HUES64 (cell line): Measurements from ENCODE around the gene CABP5.

Experiments
- H3K27ac ChIP-seq: 2 replicates; pipeline ENCODE4 v1.7.0; 2013; ENCODE audit warnings: low read depth, low read length, inconsistent platforms
- H3K27me3 ChIP-seq: 2 replicates; pipeline ENCODE4 v1.6.1; 2013; ENCODE audit warnings: mild to moderate bottlenecking, low read length; ENCODE audit not compliant: insufficient read depth
- H3K36me3 ChIP-seq: 2 replicates; pipeline ENCODE4 v1.6.1; 2013; ENCODE audit warnings: mild to moderate bottlenecking, low read length; ENCODE audit not compliant: insufficient read depth
- H3K4me1 ChIP-seq: 2 replicates; pipeline ENCODE4 v1.6.1; 2013; ENCODE audit warnings: mild to moderate bottlenecking, low read length, moderate library complexity; ENCODE audit not compliant: insufficient read depth
- H3K4me3 ChIP-seq: 2 replicates; pipeline ENCODE4 v1.5.1; 2013; ENCODE audit warnings: mild to moderate bottlenecking, low read length, moderate library complexity
- H3K9ac ChIP-seq: 2 replicates; pipeline ENCODE4 v1.6.1; 2013; ENCODE audit warnings: mild to moderate bottlenecking, low read depth, low read length
- H3K9me3 ChIP-seq: 2 replicates; pipeline ENCODE4 v1.6.1; 2013; ENCODE audit warnings: low read depth, low read length; ENCODE audit not compliant: insufficient read depth
- WGBS: fragments of 150-250, 120-280 bp; methylation state at CpG from one replicate; pipeline ENCODE4 v1.1.7; 2013; ENCODE audit warnings: missing lambda C conversion rate; 5-methylcytosine and 5-hydroxymethylcytosine counted together

CABP5 gene

GRCh38 chr19:48029431-48029830, 14.4 kb downstream of the CABP5 start:
- no peaks in the 10 kb centered on the region for H3K27me3 ChIP-seq
- H3K9me3 ChIP-seq, result peaks cover 5% of the 10 kb centered on the region; the same call in 1 of the 2 replicates
- H3K9ac ChIP-seq, result no peak overlapping the region
- H3K36me3 ChIP-seq, result no peaks in the 10 kb centered on the region
- no peak overlapping the region for H3K4me3 ChIP-seq
- no peaks in the 10 kb centered on the region for H3K4me1 ChIP-seq
- no peak overlapping the region for H3K27ac ChIP-seq
- WGBS, result 82% methylated on average over 7 of the region's 7 CpGs

DNA sequence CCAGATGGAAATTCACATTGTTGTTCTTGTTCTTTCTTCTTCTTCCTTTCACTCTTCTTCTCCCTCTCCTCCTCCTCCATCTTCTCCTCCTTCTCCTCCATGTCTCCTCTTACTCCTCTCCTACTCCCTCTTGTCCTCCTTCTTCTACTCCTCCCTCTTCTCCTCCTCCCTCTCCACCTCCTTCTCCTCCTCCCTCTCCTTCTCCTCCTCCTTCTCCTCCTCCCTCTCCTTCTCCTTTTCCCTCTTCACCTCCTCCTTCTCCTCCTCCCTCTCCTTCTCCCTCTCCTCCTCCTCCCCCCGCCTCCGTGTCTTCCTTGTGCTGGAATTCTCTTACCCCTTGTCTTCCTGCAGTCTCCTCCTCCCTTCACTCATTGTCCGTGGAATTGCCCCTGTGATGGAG, 18.4 kb downstream of the CABP5 start:
- Histone ChIP-seq H3K27ac (no peak overlapping the region), H3K4me1 (no peaks in the 10 kb centered on the region), H3K27me3 (no peaks in the 10 kb centered on the region), H3K9ac (no peak overlapping the region), H3K36me3 (no peaks in the 10 kb centered on the region), H3K9me3 (peaks cover 8% of the 10 kb centered on the region), H3K4me3 (no peak overlapping the region)
- WGBS, result 58% methylated on average over 3 of the region's 3 CpGs

DNA sequence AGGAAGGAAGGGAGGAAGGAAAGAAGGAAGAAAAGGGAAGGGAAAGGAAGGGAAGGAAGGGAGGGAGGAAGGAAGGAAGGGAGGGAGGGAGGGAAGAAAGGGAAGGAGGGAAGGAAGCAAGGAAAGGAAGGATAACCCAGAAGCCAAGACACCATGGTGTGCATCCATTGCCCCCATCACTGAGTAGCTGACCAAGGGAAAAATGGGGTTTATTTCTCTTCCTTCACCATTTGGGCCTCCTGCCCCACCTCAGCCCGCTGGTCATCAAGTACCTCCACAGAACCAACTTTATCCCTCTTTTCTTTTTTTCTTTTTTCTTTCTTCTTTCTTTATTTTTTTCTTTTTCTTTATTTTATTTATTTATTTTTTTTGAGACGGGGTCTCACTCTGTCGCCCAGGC, 20.4 kb downstream of the CABP5 start:
- Histone ChIP-seq H3K4me1 (no peaks in the 10 kb centered on the region), H3K36me3 (no peaks in the 10 kb centered on the region), H3K4me3 (no peak overlapping the region), H3K27me3 (no peaks in the 10 kb centered on the region), H3K27ac (no peak overlapping the region), H3K9ac (no peak overlapping the region), H3K9me3 (peaks cover 8% of the 10 kb centered on the region)
- 80% methylated on average over 2 of the region's 3 CpGs for WGBS

GRCh38 chr19:48023011-48023410, 20.9 kb downstream of the CABP5 start:
- Histone ChIP-seq H3K27me3 (no peaks in the 10 kb centered on the region), H3K9ac (no peak overlapping the region), H3K36me3 (no peaks in the 10 kb centered on the region), H3K4me1 (no peaks in the 10 kb centered on the region), H3K9me3 (peaks cover 8% of the 10 kb centered on the region), H3K27ac (no peak overlapping the region), H3K4me3 (no peak overlapping the region)
- WGBS, result 66% methylated on average over 2 of the region's 2 CpGs

- Histone ChIP-seq H3K9me3 (peaks cover 8% of the 10 kb centered on the region), H3K27ac (no peak overlapping the region), H3K4me1 (no peaks in the 10 kb centered on the region), H3K9ac (no peak overlapping the region), H3K27me3 (no peaks in the 10 kb centered on the region), H3K4me3 (no peak overlapping the region), H3K36me3 (no peaks in the 10 kb centered on the region)
- WGBS, result 94% methylated on average over 3 of the region's 3 CpGs
These were observed 23.2 kb downstream of the CABP5 start for GRCh38 chr19:48020686-48021085.

- Histone ChIP-seq H3K9ac (no peak overlapping the region), H3K27ac (no peak overlapping the region), H3K27me3 (no peaks in the 10 kb centered on the region), H3K9me3 (peaks cover 14% of the 10 kb centered on the region), H3K4me3 (no peak overlapping the region), H3K36me3 (no peaks in the 10 kb centered on the region), H3K4me1 (no peaks in the 10 kb centered on the region)
- WGBS, result 89% methylated on average over 11 of the region's 11 CpGs
These were observed 32.7 kb downstream of the CABP5 start for GRCh38 chr19:48010932-48011758.

- 85% methylated on average over 6 of the region's 6 CpGs for WGBS
- no peak overlapping the region for H3K27ac ChIP-seq
- peaks cover 14% of the 10 kb centered on the region for H3K9me3 ChIP-seq
- H3K4me3 ChIP-seq, result no peak overlapping the region
- no peaks in the 10 kb centered on the region for H3K36me3 ChIP-seq
- H3K27me3 ChIP-seq, result no peaks in the 10 kb centered on the region
- H3K4me1 ChIP-seq, result no peaks in the 10 kb centered on the region
- H3K9ac ChIP-seq, result no peak overlapping the region
These were observed 37.1 kb downstream of the CABP5 start for GRCh38 chr19:48006762-48007161.

- 79% methylated on average over 6 of the region's 6 CpGs for WGBS
- no peak overlapping the region for H3K27ac ChIP-seq
- H3K9ac ChIP-seq, result no peak overlapping the region
- H3K9me3 ChIP-seq, result peaks cover 14% of the 10 kb centered on the region
- H3K4me3 ChIP-seq, result no peak overlapping the region
- no peaks in the 10 kb centered on the region for H3K36me3 ChIP-seq
- H3K27me3 ChIP-seq, result no peaks in the 10 kb centered on the region
- H3K4me1 ChIP-seq, result no peaks in the 10 kb centered on the region
These were observed 39.6 kb downstream of the CABP5 start for GRCh38 chr19:48004236-48004635.

DNA sequence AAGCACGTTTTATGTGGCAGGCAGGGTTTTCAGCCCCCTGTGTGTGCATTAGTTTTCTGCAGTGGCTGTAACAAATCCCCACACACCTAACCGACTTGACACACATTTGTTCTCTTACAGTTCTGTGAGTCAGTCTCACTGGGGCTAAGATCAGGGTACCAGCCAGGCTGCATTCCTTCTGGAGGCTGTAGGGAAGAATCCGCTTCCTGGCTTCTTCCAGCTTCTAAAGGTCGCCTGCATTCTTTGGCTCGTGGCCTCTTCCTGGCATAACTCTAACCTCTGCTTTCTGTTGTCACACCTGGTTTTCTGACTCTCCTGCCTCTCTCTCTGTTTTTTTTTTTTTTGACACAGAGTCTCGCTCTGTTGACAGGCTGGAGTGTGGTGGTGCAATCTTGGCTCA, 43.0 kb downstream of the CABP5 start:
- H3K27ac ChIP-seq, result no peak overlapping the region
- WGBS, result 85% methylated on average over 5 of the region's 6 CpGs
- H3K9me3 ChIP-seq, result peaks cover 7% of the 10 kb centered on the region
- no peaks in the 10 kb centered on the region for H3K4me1 ChIP-seq
- H3K4me3 ChIP-seq, result no peak overlapping the region
- no peak overlapping the region for H3K9ac ChIP-seq
- H3K27me3 ChIP-seq, result no peaks in the 10 kb centered on the region
- no peaks in the 10 kb centered on the region for H3K36me3 ChIP-seq

GRCh38 chr19:47998800-47999199, 45.1 kb downstream of the CABP5 start:
- no peaks in the 10 kb centered on the region for H3K27me3 ChIP-seq
- 93% methylated on average over 6 of the region's 6 CpGs for WGBS
- no peak overlapping the region for H3K27ac ChIP-seq
- H3K9ac ChIP-seq, result no peak overlapping the region
- H3K9me3 ChIP-seq, result peaks cover 7% of the 10 kb centered on the region
- no peak overlapping the region for H3K4me3 ChIP-seq
- H3K4me1 ChIP-seq, result no peaks in the 10 kb centered on the region
- no peaks in the 10 kb centered on the region for H3K36me3 ChIP-seq

- Histone ChIP-seq H3K27ac (no peak overlapping the region), H3K9ac (no peak overlapping the region), H3K27me3 (no peaks in the 10 kb centered on the region), H3K9me3 (peaks cover 7% of the 10 kb centered on the region), H3K4me3 (no peak overlapping the region), H3K4me1 (no peaks in the 10 kb centered on the region), H3K36me3 (no peaks in the 10 kb centered on the region)
- 71% methylated on average over 1 of the region's 1 CpG for WGBS
These were observed 47.6 kb downstream of the CABP5 start for GRCh38 chr19:47996230-47996727.
